ENCODE measurements around the gene ONECUT3. TPM values are rescaled to one million over a fixed set of nuclear protein-coding genes. Genes with fewer than 3 reads are reported as not detected.

Gene ONECUT3
- total and polyA plus RNA-seq, 9 of the 15 experiments (the other 6 are each of a cell fraction or from before 2014, with no cell fraction given), result not detected

DNA sequence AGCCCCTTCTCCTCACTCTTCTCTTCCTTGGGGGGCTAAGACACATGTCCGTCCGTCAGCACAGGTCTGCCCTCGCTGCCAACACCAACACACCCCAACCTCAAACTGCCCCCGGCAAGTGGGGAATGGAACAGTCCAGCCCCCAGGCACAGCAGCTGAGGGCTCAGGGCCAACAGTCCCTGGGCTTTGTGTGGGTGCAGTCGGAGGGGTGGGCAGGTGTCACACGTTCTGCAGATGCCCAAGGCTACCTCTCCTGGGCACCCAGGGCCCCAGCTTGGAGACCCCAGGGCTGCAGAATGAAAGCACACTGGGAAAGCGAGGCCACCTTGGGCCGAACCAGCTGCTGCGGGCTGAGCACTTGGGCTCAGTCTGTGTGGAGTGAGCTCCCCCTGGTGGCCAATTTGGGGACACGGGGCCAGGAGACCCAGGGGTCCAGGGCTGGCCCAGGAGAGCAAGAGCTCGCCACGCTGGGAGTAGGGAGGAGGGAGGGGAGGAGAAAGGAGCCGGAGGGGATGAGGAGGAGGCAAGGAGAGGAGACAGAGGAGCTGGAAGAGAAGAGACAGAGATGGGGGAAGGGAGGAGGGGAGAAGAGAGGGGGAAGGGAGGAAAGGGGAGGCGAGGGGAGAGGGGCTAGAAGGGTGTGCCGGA lies 72.7 kb downstream of the ONECUT3 start (continued):
- TF ChIP-seq, protein P1, sequence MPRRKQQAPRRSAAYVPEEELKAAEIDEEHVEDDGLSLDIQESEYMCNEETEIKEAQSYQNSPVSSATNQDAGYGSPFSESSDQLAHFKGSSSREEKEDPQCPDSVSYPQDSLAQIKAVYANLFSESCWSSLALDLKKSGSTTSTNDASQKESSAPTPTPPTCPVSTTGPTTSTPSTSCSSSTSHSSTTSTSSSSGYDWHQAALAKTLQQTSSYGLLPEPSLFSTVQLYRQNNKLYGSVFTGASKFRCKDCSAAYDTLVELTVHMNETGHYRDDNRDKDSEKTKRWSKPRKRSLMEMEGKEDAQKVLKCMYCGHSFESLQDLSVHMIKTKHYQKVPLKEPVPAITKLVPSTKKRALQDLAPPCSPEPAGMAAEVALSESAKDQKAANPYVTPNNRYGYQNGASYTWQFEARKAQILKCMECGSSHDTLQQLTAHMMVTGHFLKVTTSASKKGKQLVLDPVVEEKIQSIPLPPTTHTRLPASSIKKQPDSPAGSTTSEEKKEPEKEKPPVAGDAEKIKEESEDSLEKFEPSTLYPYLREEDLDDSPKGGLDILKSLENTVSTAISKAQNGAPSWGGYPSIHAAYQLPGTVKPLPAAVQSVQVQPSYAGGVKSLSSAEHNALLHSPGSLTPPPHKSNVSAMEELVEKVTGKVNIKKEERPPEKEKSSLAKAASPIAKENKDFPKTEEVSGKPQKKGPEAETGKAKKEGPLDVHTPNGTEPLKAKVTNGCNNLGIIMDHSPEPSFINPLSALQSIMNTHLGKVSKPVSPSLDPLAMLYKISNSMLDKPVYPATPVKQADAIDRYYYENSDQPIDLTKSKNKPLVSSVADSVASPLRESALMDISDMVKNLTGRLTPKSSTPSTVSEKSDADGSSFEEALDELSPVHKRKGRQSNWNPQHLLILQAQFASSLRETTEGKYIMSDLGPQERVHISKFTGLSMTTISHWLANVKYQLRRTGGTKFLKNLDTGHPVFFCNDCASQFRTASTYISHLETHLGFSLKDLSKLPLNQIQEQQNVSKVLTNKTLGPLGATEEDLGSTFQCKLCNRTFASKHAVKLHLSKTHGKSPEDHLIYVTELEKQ (CRISPR knock-in tag; IDR thresholded peaks at IDR 0.05), result no peak
- TF ChIP-seq ZNF436 (CRISPR knock-in tag; IDR thresholded peaks at IDR 0.05) (no peak), MYNN (IDR thresholded peaks at IDR 0.05) (no peak; the same call in 1 of the 2 replicates), MYNN (CRISPR knock-in tag; IDR thresholded peaks at IDR 0.05) (no peak), L3MBTL2 (IDR thresholded peaks at IDR 0.05) (no peak), NFE2 (IDR thresholded peaks at IDR 0.05; ENCODE audit: low read depth) (no peak), PRMT5 (CRISPR knock-in tag; IDR thresholded peaks at IDR 0.05) (no peak), TOE1 (IDR thresholded peaks at IDR 0.05; ENCODE audit: borderline replicate concordance) (no peak; the same call in 1 of the 2 replicates), TOE1 (CRISPR knock-in tag; IDR thresholded peaks at IDR 0.05; ENCODE audit: borderline replicate concordance, low read depth) (no peak), RHOXF2B (CRISPR knock-in tag; conservative IDR thresholded peaks at IDR 0.05) (no peak), SRSF7 (optimal IDR thresholded peaks at IDR 0.05; ENCODE audit: low read depth, low read length) (no peak), SMAD2 (IDR thresholded peaks at IDR 0.05; ENCODE audit: low read depth, low read length) (no peak), TAF7 (tag; IDR thresholded peaks at IDR 0.05) (no peak), ZNF354B (CRISPR knock-in tag; IDR thresholded peaks at IDR 0.05) (no peak), POLR2A (conservative IDR thresholded peaks at IDR 0.05) (no peak), YY1 (IDR thresholded peaks at IDR 0.05; ENCODE audit: borderline replicate concordance in 1 of 3, control insufficient read depth in 1 of 3, extremely low read depth in 1 of 3, insufficient read depth in 3 of 3, insufficient read length in 1 of 3, insufficient replicate concordance in 2 of 3, low read depth in 1 of 3, low read length in 2 of 3) (no peak), HNRNPK (IDR thresholded peaks at IDR 0.05; ENCODE audit: low read depth, low read length, poor library complexity, severe bottlenecking) (no peak), ELF2 (CRISPR knock-in tag; IDR thresholded peaks at IDR 0.05) (no peak), EP300 (IDR thresholded peaks at IDR 0.05; ENCODE audit: low read length) (no peak), SMARCE1 (IDR thresholded peaks at IDR 0.05) (peak; percentile 43)
- TF ChIP-seq, protein P2, sequence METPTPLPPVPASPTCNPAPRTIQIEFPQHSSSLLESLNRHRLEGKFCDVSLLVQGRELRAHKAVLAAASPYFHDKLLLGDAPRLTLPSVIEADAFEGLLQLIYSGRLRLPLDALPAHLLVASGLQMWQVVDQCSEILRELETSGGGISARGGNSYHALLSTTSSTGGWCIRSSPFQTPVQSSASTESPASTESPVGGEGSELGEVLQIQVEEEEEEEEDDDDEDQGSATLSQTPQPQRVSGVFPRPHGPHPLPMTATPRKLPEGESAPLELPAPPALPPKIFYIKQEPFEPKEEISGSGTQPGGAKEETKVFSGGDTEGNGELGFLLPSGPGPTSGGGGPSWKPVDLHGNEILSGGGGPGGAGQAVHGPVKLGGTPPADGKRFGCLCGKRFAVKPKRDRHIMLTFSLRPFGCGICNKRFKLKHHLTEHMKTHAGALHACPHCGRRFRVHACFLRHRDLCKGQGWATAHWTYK (CRISPR knock-in tag; IDR thresholded peaks at IDR 0.05), result no peak
- TF ChIP-seq, protein P3, sequence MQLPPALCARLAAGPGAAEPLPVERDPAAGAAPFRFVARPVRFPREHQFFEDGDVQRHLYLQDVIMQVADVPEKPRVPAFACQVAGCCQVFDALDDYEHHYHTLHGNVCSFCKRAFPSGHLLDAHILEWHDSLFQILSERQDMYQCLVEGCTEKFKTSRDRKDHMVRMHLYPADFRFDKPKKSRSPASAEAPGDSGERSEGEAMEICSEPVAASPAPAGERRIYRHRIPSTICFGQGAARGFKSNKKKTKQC (CRISPR knock-in tag; IDR thresholded peaks at IDR 0.05), result no peak
- TF ChIP-seq, protein P4, sequence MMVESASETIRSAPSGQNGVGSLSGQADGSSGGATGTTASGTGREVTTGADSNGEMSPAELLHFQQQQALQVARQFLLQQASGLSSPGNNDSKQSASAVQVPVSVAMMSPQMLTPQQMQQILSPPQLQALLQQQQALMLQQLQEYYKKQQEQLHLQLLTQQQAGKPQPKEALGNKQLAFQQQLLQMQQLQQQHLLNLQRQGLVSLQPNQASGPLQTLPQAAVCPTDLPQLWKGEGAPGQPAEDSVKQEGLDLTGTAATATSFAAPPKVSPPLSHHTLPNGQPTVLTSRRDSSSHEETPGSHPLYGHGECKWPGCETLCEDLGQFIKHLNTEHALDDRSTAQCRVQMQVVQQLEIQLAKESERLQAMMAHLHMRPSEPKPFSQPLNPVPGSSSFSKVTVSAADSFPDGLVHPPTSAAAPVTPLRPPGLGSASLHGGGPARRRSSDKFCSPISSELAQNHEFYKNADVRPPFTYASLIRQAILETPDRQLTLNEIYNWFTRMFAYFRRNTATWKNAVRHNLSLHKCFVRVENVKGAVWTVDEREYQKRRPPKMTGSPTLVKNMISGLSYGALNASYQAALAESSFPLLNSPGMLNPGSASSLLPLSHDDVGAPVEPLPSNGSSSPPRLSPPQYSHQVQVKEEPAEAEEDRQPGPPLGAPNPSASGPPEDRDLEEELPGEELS (CRISPR knock-in tag; IDR thresholded peaks at IDR 0.05; ENCODE audit: borderline replicate concordance), result no peak
